K562 (cell line): ENCODE data around the gene MYOT. TPM values are rescaled to one million over a fixed set of nuclear protein-coding genes. Genes with fewer than 3 reads are reported as not detected.

Experiments used
- ATAC-seq: fragments of 200-7000 bp; cut with Tn5 transposase; 3 replicates; pipeline ENCODE4 v1.9.1; 2020; ENCODE audit warnings: moderate library complexity
- BruUV-seq: library from RNA; stranded (reverse); fragments of 400-500 nt; replicated peaks from 2 replicates; lab custom pipeline; 2021; lab: Mats Ljungman, UMichigan
- CTCF ChIA-PET: fragments of 300-600 bp; formaldehyde crosslinking; extraction: SDS; loops from one replicate; lab custom pipeline; 2021; ENCODE audit warnings: low intra/inter-chr PET ratio; lab: Yijun Ruan, JAX
- POLR2A ChIA-PET: fragments of 300-600, 350-650 bp; sonication (Branson Sonifier 250); formaldehyde crosslinking; extraction: SDS; loops from one replicate; lab custom pipeline; 2021; ENCODE audit warnings: antibody characterized with exemption, inconsistent platforms; lab: Yijun Ruan, JAX
- DNase-seq, 4 experiments: peaks; one replicate each; pipeline versions ENCODE4 v3.0.0 to v3.0.0-alpha.2; 2011 to 2018; ENCODE audit warnings: low spot score in 3 of 4, mixed read lengths in 3 of 4; ENCODE audit errors: extremely low read depth in 1 of 4
- FAIRE-seq: peaks from 2 replicates; lab custom pipeline; 2011; peaks lifted over from hg19 to GRCh38; lab: Jason Lieb, UNC
- H2AFZ ChIP-seq: 2 replicates; pipeline ENCODE4 v1.6.0; 2011; ENCODE audit warnings: low read depth, low read length, control low read depth, inconsistent platforms
- H3K27ac ChIP-seq: fragments of 200-600 bp; 3 replicates; pipeline ENCODE4 v1.8.0; 2011; ENCODE audit warnings: low read depth, mild to moderate bottlenecking, control low read depth, inconsistent platforms, low read length, moderate library complexity, mixed read lengths; ENCODE audit errors: extremely low read depth
- H3K27me3 ChIP-seq, 2 experiments: fragments of 300-600 bp in 1 of 2; 2 replicates in 1 of 2; 3 replicates in 1 of 2; pipeline versions ENCODE4 v1.6.0 to v1.8.0; 2011; ENCODE audit warnings: inconsistent platforms in 2 of 2, low read length in 2 of 2, mild to moderate bottlenecking in 1 of 2, mixed read lengths in 1 of 2, moderate library complexity in 1 of 2; ENCODE audit not compliant: control insufficient read depth in 2 of 2, insufficient read depth in 2 of 2
- H3K36me3 ChIP-seq: fragments of 300-600 bp; 3 replicates; pipeline ENCODE4 v1.8.0; 2011; ENCODE audit warnings: mild to moderate bottlenecking, low read length, inconsistent platforms; ENCODE audit not compliant: control insufficient read depth, insufficient read depth
- H3K4me1 ChIP-seq, 2 experiments: fragments of 200-600 bp in 1 of 2; replicated peaks in 1 of 2; 2 replicates in 1 of 2; 3 replicates in 1 of 2; pipeline versions ENCODE4 v1.5.1 to v1.8.0; 2011; ENCODE audit warnings: inconsistent platforms in 2 of 2, low read length in 2 of 2, mild to moderate bottlenecking in 1 of 2, mixed read lengths in 1 of 2, moderate library complexity in 1 of 2; ENCODE audit not compliant: control insufficient read depth in 2 of 2, insufficient read depth in 2 of 2
- H3K4me2 ChIP-seq: 2 replicates; pipeline ENCODE4 v1.6.1; 2011; ENCODE audit warnings: low read length, control low read depth, inconsistent platforms, mixed read lengths; ENCODE audit not compliant: insufficient read depth
- H3K4me3 ChIP-seq: fragments of 200-600 bp; sonication (generic), shearing (Covaris generic); 2 replicates; pipeline ENCODE4 v1.5.1; 2016; ENCODE audit warnings: control low read depth, inconsistent platforms
- H3K79me2 ChIP-seq: fragments of 200-600 bp; 3 replicates; pipeline ENCODE4 v1.8.0; 2011; ENCODE audit warnings: low read length, inconsistent platforms; ENCODE audit not compliant: control insufficient read depth, insufficient read depth
- H3K9ac ChIP-seq, 2 experiments: 2 replicates each; pipeline versions ENCODE4 v1.6.0 to v1.6.1; 2011; ENCODE audit warnings: low read depth in 2 of 2, low read length in 2 of 2, control low read depth in 1 of 2, inconsistent platforms in 1 of 2, mild to moderate bottlenecking in 1 of 2, mixed read lengths in 1 of 2; ENCODE audit not compliant: insufficient read depth in 1 of 2
- H3K9me1 ChIP-seq: one replicate; pipeline ENCODE4 v1.6.0; 2011; ENCODE audit warnings: inconsistent platforms, mild to moderate bottlenecking, low read length, moderate library complexity; ENCODE audit not compliant: control insufficient read depth, insufficient read depth
- H3K9me3 ChIP-seq: replicated peaks from 2 replicates; pipeline ENCODE4 v1.5.1; 2011; ENCODE audit warnings: low read depth, low read length, inconsistent platforms; ENCODE audit not compliant: control insufficient read depth, insufficient read depth
- H4K20me1 ChIP-seq: replicated peaks from 2 replicates; pipeline ENCODE4 v1.6.1; 2011; ENCODE audit warnings: low read length, inconsistent platforms, mixed read lengths; ENCODE audit not compliant: control insufficient read depth, insufficient read depth
- ATF1 ChIP-seq, 2 experiments: fragments of 450-650 bp in 1 of 2; IDR thresholded peaks; 2 replicates each; pipeline ENCODE4 v1.6.1; 2016; ENCODE audit warnings: missing compliant biosample characterization in 1 of 2, missing genetic modification characterization in 1 of 2
- CREM ChIP-seq: IDR thresholded peaks from 2 replicates; pipeline ENCODE4 v1.6.1; 2014; ENCODE audit warnings: antibody characterized with exemption, low read depth
- CTBP1 ChIP-seq: fragments of 450-650 bp; IDR thresholded peaks from 2 replicates; pipeline ENCODE4 v1.6.1; 2016; ENCODE audit warnings: borderline replicate concordance
- HCFC1 ChIP-seq: IDR thresholded peaks from 2 replicates; pipeline ENCODE4 v1.6.1; 2012; ENCODE audit warnings: low read depth, low read length, improper control_type of control experiment
- MTA2 ChIP-seq: fragments of 450-650 bp; IDR thresholded peaks from 2 replicates; pipeline ENCODE4 v1.6.1; 2016; ENCODE audit warnings: low read depth
- MXI1 ChIP-seq: IDR thresholded peaks from 2 replicates; pipeline ENCODE4 v1.6.1; 2011; ENCODE audit warnings: low read depth, mild to moderate bottlenecking, improper control_type of control experiment, low read length
- PHF20 ChIP-seq: fragments of 450-650 bp; IDR thresholded peaks from 2 replicates; pipeline ENCODE4 v1.6.1; 2018; ENCODE audit not compliant: partially characterized antibody
- SAFB ChIP-seq: fragments of 200-400 bp; formaldehyde crosslinking; IDR thresholded peaks from 2 replicates; pipeline ENCODE4 v1.6.1; 2017; ENCODE audit warnings: low read depth, low read length, borderline replicate concordance
- TAF7 ChIP-seq: fragments of 450-650 bp; IDR thresholded peaks from 2 replicates; pipeline ENCODE4 v1.6.1; 2016; ENCODE audit warnings: missing genetic modification characterization, missing compliant biosample characterization
- TFE3 ChIP-seq: fragments of 450-650 bp; formaldehyde crosslinking; IDR thresholded peaks from 2 replicates; pipeline ENCODE4 v1.4.0; 2020; ENCODE audit warnings: mild to moderate bottlenecking, mixed read lengths
- ZNF316 ChIP-seq: fragments of 450-650 bp; IDR thresholded peaks from 2 replicates; pipeline ENCODE4 v1.6.1; 2016
- ZSCAN29 ChIP-seq: fragments of 450-650 bp; IDR thresholded peaks from 2 replicates; pipeline ENCODE4 v1.6.1; 2017
- WGBS: fragments of 100-300 bp; shearing (Covaris generic); methylation state at CpG from one replicate; pipeline ENCODE4 v1.1.6; 2016; ENCODE audit warnings: low coverage, mixed read lengths; ENCODE audit not compliant: insufficient coverage; ENCODE audit errors: missing lambda C conversion rate; 5-methylcytosine and 5-hydroxymethylcytosine counted together
- in situ Hi-C: fragments of 300-500 bp; cut with MboI; formaldehyde crosslinking; loops from 4 replicates; pipeline ENCODE4 v1.15.0; 2018; ENCODE audit warnings: inconsistent platforms, mixed read lengths
- intact Hi-C: fragments of 100-400 bp; cut with micrococcal nuclease; formaldehyde crosslinking; loops from 2 replicates; pipeline ENCODE4 v1.14.2; 2022
- polyA plus RNA-seq, 8 experiments: library from polyadenylated mRNA; depleted of rRNA in 4 of 8; stranded (reverse) in 5 of 8; unstranded in 3 of 8; fragments of >200 nt; fragmentation: Nextera tagmentation in 2 of 8; fragmentation: Illumina TruSeq in 1 of 8; extraction: Ambion mirVana in 2 of 8; extraction: Trizol in 1 of 8; gene quantifications; 2 replicates each; pipeline versions ENCODE4 v1.2.1 to v1.2.3, GENCODE V29; 2011 to 2014; ENCODE audit warnings: inconsistent platforms in 1 of 8, missing spikeins in 1 of 8
- total RNA-seq, 7 experiments: library from RNA; depleted of rRNA in 6 of 7; stranded (reverse); fragments of >200 nt in 6 of 7; fragmentation: Illumina TruSeq in 2 of 7; extraction: Trizol in 2 of 7; gene quantifications; 2 replicates each; pipeline versions ENCODE4 v1.2.1 to v1.2.3, GENCODE V29; 2011 to 2021; ENCODE audit warnings: low replicate concordance in 1 of 7
- TF ChIP-seq, protein P1 (sequence below): fragments of 450-650 bp; formaldehyde crosslinking; IDR thresholded peaks from 2 replicates; pipeline ENCODE4 v1.4.0; 2020; ENCODE audit warnings: mild to moderate bottlenecking, moderate library complexity

Gene MYOT
- total and polyA plus RNA-seq, 9 of the 15 experiments (the other 6 are each of a cell fraction or from before 2014, with no cell fraction given), result 0.24 to 0.38 TPM; not detected in 7

DNA sequence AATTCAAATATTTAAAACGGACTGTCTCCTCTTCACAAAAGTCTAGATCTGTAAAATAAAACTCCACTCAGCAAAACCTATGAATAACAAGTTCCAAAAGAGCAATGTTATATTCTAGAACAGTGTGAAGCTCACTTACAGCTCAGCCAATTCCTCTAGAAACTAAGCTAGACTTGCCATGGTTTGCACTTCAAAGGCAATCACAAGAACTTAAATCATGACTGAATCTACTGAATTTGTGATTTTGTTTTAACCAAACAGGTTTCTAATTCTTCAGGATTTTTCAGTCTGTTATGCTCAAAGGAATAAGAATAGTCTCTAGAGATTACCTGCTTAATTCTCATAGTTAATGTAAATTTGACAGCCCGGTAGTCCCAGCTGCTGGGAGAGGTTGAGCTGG lies 20.2 kb downstream of the MYOT start:
- Histone ChIP-seq H3K79me2 (0 out of 3 replicates have a peak, but pooled peaks cover 2% of the 10 kb centered on the region), H3K27ac (no peak overlapping the region), H3K9me3 (no peaks in the 10 kb centered on the region), H3K4me2 (peak overlapping the region; percentile 23), H3K9me1 (no peaks in the 10 kb centered on the region), H3K36me3 (no peaks in the 10 kb centered on the region), H2AFZ (0 out of 2 replicates have a peak overlapping the region, but pooled peaks have one; percentile 1), H3K4me1 (peaks cover 0 to 14% of the 10 kb centered on the region in 2 experiments; a peak in 2 of 5 replicates), H3K9ac (peak overlapping the region in 1 of 2 experiments; percentile 85; a peak in 1 of 4 replicates), H3K4me3 (no peak overlapping the region), H4K20me1 (no peaks in the 10 kb centered on the region), H3K27me3 (no peaks in the 10 kb centered on the region)
- no peak for FAIRE-seq
- ChIA-PET POLR2A (interaction anchor here (0.6 to 3.6 kb wide), 5 partner anchors 8 to 1252 kb away, joined by 4 to 21 read pairs (median 7); partner anchors contain the start of gene MYOT), CTCF (no interaction called here)
- BruUV-seq, result no TSS peak
- 10% methylated on average over 2 of the region's 2 CpGs for WGBS
- no peak for ATAC-seq
- intact Hi-C loops, result loop anchor here (5.0 kb wide), 1 partner anchor 111 kb away; no protein-coding TSS in a partner anchor
- DNase-seq, result no peak
- peak; percentile 56; the same call in 1 of the 2 replicates for TF ChIP-seq ZNF316
- no peak for TF ChIP-seq CREM
- in situ Hi-C loops, result no loop called here

DNA sequence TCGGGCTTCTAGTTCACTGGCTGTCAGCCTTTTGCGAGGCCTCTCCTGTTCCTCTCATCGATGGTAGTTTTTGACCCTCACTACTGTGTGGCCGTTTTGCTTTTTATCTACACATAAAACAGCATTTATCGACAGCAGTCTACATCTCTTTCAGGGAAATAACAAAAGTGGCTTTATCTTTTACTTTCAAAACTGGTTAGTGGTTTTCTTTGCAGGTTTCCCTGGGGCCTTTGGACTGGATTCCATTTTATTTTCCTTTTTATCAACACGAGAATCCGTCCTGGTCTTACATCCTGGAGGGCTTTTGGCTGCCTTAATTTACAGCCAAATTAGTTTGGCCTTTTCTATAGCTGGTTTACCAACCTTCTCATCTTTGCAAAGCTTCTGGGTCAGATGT lies 20.8 kb downstream of the MYOT start:
- peak overlapping the region; percentile 85 to 99; a peak in 3 of 4 replicates for H3K9ac ChIP-seq
- no peaks in the 10 kb centered on the region for H3K9me1 ChIP-seq
- in situ Hi-C loops (no loop called here), intact Hi-C loops (loop anchor here (5.0 kb wide), 1 partner anchor 111 kb away; no protein-coding TSS in a partner anchor)
- no peaks in the 10 kb centered on the region for H3K27me3 ChIP-seq
- peak overlapping the region; percentile 58 for H3K4me3 ChIP-seq
- BruUV-seq, result no TSS peak
- DNase-seq, result peak in 1 of 4 experiments; percentile 36
- H3K36me3 ChIP-seq, result no peaks in the 10 kb centered on the region
- under 1% methylated on average over 7 of the region's 7 CpGs for WGBS
- peaks cover under 1 to 14% of the 10 kb centered on the region in 2 experiments; a peak in 3 of 5 replicates for H3K4me1 ChIP-seq
- ATAC-seq, result peak; percentile 23
- ChIA-PET CTCF (no interaction called here), POLR2A (interaction anchor here (0.6 to 3.6 kb wide), 12 partner anchors 8 to 449 kb away, joined by 3 to 21 read pairs (median 4); partner anchors contain the start of genes FAM53C and MYOT)
- no peaks in the 10 kb centered on the region for H4K20me1 ChIP-seq
- H3K27ac ChIP-seq, result peak overlapping the region; percentile 85
- H2AFZ ChIP-seq, result peak overlapping the region; percentile 99
- H3K4me2 ChIP-seq, result peak overlapping the region; percentile 93
- 0 out of 3 replicates have a peak, but pooled peaks cover 2% of the 10 kb centered on the region for H3K79me2 ChIP-seq
- peak; percentile 15 for FAIRE-seq
- no peaks in the 10 kb centered on the region for H3K9me3 ChIP-seq
- TF ChIP-seq MTA2, result no peak
- TF ChIP-seq MXI1, result no peak
- no peak for TF ChIP-seq HCFC1
- TF ChIP-seq SAFB, result no peak
- TF ChIP-seq ATF1 (CRISPR knock-in tag; IDR thresholded peaks at IDR 0.05), result no peak
- no peak for TF ChIP-seq ATF1 (tag; IDR thresholded peaks at IDR 0.05)
- no peak for TF ChIP-seq TFE3 (CRISPR knock-in tag)
- no peak for TF ChIP-seq ZSCAN29
- no peak for TF ChIP-seq PHF20
- TF ChIP-seq, protein P1, sequence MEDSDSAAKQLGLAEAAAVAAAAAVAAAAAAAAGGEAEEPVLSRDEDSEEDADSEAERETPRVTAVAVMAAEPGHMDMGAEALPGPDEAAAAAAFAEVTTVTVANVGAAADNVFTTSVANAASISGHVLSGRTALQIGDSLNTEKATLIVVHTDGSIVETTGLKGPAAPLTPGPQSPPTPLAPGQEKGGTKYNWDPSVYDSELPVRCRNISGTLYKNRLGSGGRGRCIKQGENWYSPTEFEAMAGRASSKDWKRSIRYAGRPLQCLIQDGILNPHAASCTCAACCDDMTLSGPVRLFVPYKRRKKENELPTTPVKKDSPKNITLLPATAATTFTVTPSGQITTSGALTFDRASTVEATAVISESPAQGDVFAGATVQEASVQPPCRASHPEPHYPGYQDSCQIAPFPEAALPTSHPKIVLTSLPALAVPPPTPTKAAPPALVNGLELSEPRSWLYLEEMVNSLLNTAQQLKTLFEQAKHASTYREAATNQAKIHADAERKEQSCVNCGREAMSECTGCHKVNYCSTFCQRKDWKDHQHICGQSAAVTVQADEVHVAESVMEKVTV (CRISPR knock-in tag), result no peak
- TF ChIP-seq TAF7 (tag), result peak; percentile 8; the same call in 1 of the 2 replicates
- TF ChIP-seq CTBP1, result no peak
